Immature natural killer cell (primary cell): ENCODE data around the gene ATF6B. TPM values are rescaled to one million over a fixed set of nuclear protein-coding genes. Genes with fewer than 3 reads are reported as not detected.
"Not testable (repeated sequence)": the region's sequence is repeated elsewhere in the genome, so short reads cannot be mapped to it uniquely, and the experiment has no call there.

Experiments
- DNase-seq, 3 donors: peaks; one replicate each; pipeline ENCODE4 v3.0.0; 2022; ENCODE audit warnings: mixed read lengths in 1 of 3
- H3K27ac Mint-ChIP-seq, 6 donors: one replicate each; pipeline ENCODE4 v1.8.0; 2020; ENCODE audit warnings: mixed read lengths in 6 of 6, mild to moderate bottlenecking in 5 of 6, inconsistent platforms in 4 of 6, moderate library complexity in 3 of 6
- H3K27me3 Mint-ChIP-seq, 3 donors: one replicate each; pipeline ENCODE4 v1.8.0; 2020 to 2021; ENCODE audit warnings: low read depth in 3 of 3, mild to moderate bottlenecking in 3 of 3, mixed read lengths in 3 of 3, moderate library complexity in 3 of 3, inconsistent platforms in 1 of 3
- H3K36me3 Mint-ChIP-seq, 3 donors: one replicate each; pipeline ENCODE4 v1.8.0; 2020; ENCODE audit warnings: mixed read lengths in 3 of 3, inconsistent platforms in 2 of 3, mild to moderate bottlenecking in 2 of 3
- H3K4me1 Mint-ChIP-seq, 2 donors: one replicate each; pipeline ENCODE4 v1.8.0; 2020; ENCODE audit warnings: inconsistent platforms in 2 of 2, mild to moderate bottlenecking in 2 of 2, mixed read lengths in 2 of 2, moderate library complexity in 1 of 2
- H3K4me3 Mint-ChIP-seq, 5 donors: one replicate each; pipeline ENCODE4 v1.8.0; 2020; ENCODE audit warnings: mild to moderate bottlenecking in 5 of 5, mixed read lengths in 5 of 5, inconsistent platforms in 3 of 5, moderate library complexity in 3 of 5
- H3K9me3 Mint-ChIP-seq, 6 donors: one replicate each; pipeline ENCODE4 v1.8.0; 2020; ENCODE audit warnings: mild to moderate bottlenecking in 6 of 6, mixed read lengths in 6 of 6, inconsistent platforms in 4 of 6, moderate library complexity in 3 of 6
- polyA plus RNA-seq, 3 donors: library from polyadenylated mRNA; unstranded; fragments of 300-500 nt; fragmentation: Illumina TruSeq; gene quantifications; one replicate each; pipeline ENCODE4 v1.2.3, GENCODE V29; 2021

ATF6B gene
- polyA plus RNA-seq, 3 donors from 2014 or later: 19.1 to 39.6 (median 20.7) TPM

GRCh38 chr6:32069460-32069859 is 58.6 kb downstream of the ATF6B start:
- no peak overlapping the region for H3K27ac Mint-ChIP-seq
- no peaks in the 10 kb centered on the region for H3K9me3 Mint-ChIP-seq
- H3K36me3 Mint-ChIP-seq: no peaks in the 10 kb centered on the region
- no peak overlapping the region for H3K4me3 Mint-ChIP-seq
- no peak for DNase-seq
- no peaks in the 10 kb centered on the region for H3K4me1 Mint-ChIP-seq
- H3K27me3 Mint-ChIP-seq: peaks cover 0 to 10% (median 4%) of the 10 kb centered on the region in 3 donors

DNA sequence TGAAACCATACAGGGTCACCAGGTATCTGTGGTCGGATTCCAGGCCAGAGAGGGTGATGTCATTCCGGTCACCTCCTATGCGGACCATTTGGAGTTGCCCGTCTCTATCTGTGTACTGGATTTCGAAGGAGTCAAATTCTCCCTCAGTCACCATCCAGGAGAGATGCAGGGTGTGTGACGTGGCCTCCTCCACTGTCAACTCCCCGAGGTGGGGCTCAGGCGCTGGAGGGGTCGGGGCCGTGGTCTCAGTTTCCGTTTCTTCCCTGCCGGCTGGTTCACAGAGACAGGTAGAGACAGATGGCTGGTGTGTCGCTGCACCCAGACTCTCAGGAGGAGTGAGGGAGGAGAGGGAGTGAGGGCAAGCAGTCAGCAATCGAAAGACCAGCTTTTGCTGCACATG is 59.2 kb downstream of the ATF6B start:
- Mint-ChIP-seq H3K36me3 (no peaks in the 10 kb centered on the region), H3K27me3 (peaks cover 0 to 10% (median 4%) of the 10 kb centered on the region in 3 donors), H3K4me1 (no peaks in the 10 kb centered on the region), H3K4me3 (no peak overlapping the region), H3K9me3 (no peaks in the 10 kb centered on the region), H3K27ac (no peak overlapping the region)
- no peak for DNase-seq

- DNase-seq, H3K9me3 Mint-ChIP-seq, H3K4me1 Mint-ChIP-seq, H3K36me3 Mint-ChIP-seq, H3K4me3 Mint-ChIP-seq, H3K27ac Mint-ChIP-seq, H3K27me3 Mint-ChIP-seq: not testable (repeated sequence)
These were observed 59.7 kb downstream of the ATF6B start for GRCh38 chr6:32068315-32068714.

DNA sequence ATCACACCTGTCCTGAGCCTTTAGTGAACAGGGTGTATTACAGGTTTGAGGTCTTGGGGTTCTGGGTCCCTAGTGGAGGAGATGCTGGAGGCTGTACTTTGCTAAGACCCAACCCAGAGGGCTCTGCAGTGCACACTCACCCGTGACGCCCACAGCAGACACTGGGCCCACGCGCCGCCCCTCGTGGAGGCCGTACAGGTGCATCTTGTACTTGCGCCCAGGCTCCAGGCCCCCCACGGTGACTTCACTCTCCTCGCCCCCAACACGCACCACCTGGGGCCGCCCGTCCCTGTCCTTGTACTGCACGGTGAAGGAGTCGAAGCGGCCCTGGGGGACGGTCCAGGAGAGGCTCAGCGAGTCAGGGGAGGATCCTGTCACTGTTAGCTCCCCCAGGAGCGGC is 60.5 kb downstream of the ATF6B start:
- H3K4me3 Mint-ChIP-seq, DNase-seq, H3K27me3 Mint-ChIP-seq, H3K4me1 Mint-ChIP-seq, H3K36me3 Mint-ChIP-seq, H3K27ac Mint-ChIP-seq, H3K9me3 Mint-ChIP-seq: not testable (repeated sequence)

Other genes starting within 250 kb of the ATF6B start
- not detected for gene SLC44A4, start 249.2 kb downstream of the ATF6B start, polyA plus RNA-seq
- 10 to 100 TPM; 18.8 to 52.1 (median 21.5) TPM for gene EHMT2, start 230.5 kb downstream of the ATF6B start, polyA plus RNA-seq
- not detected for gene ZBTB12, start 226.2 kb downstream of the ATF6B start, polyA plus RNA-seq
- under 1 TPM in 1 of 3 donors, not detected in 2; 0.74 TPM for gene C2, start 200.5 kb downstream of the ATF6B start, polyA plus RNA-seq
- gene CFB, start 182.2 kb downstream of the ATF6B start, polyA plus RNA-seq: under 1 TPM in 1 of 3 donors, not detected in 2; 0.27 TPM
- 10 to 100 TPM; 73.3 to 84.6 (median 76.9) TPM for gene NELFE, start 169.3 kb downstream of the ATF6B start, polyA plus RNA-seq
- 10 to 100 TPM; 14.1 to 20.6 (median 19.3) TPM for gene SKIC2, start 169.1 kb downstream of the ATF6B start, polyA plus RNA-seq
- 10 to 100 TPM in 2 of 3 donors, 1 to 10 TPM in 1; 9.2 to 19.5 (median 17.2) TPM for gene DXO, start 156.1 kb downstream of the ATF6B start, polyA plus RNA-seq
- gene C4A, start 146.2 kb downstream of the ATF6B start, polyA plus RNA-seq: not detected
- gene C4B, start 113.5 kb downstream of the ATF6B start, polyA plus RNA-seq: under 1 TPM in 1 of 3 donors, not detected in 2; 0.67 TPM
- under 1 TPM in 1 of 3 donors, not detected in 2; 0.10 TPM for gene CYP21A2, start 89.8 kb downstream of the ATF6B start, polyA plus RNA-seq
- gene TNXB, start 18.9 kb downstream of the ATF6B start, polyA plus RNA-seq: not detected
- 1 to 10 TPM; 2.9 to 3.5 (median 3.2) TPM for gene FKBPL, start 2.0 kb upstream of the ATF6B start, polyA plus RNA-seq
- gene PRRT1, start 23.7 kb upstream of the ATF6B start, polyA plus RNA-seq: not detected
- gene PPT2, start 25.9 kb upstream of the ATF6B start, polyA plus RNA-seq: 10 to 100 TPM; 13.1 to 17.0 (median 16.0) TPM
- gene EGFL8, start 36.3 kb upstream of the ATF6B start, polyA plus RNA-seq: not detected
- gene AGPAT1, start 47.8 kb upstream of the ATF6B start, polyA plus RNA-seq: 10 to 100 TPM; 14.9 to 24.3 (median 17.2) TPM
- 100 to 1,000 TPM; 126 to 190 (median 165) TPM for gene RNF5, start 50.2 kb upstream of the ATF6B start, polyA plus RNA-seq
- gene AGER, start 56.0 kb upstream of the ATF6B start, polyA plus RNA-seq: under 1 TPM in 2 of 3 donors, not detected in 1; 0.25 to 0.57 TPM
- 1 to 10 TPM in 2 of 3 donors, under 1 TPM in 1; 0.31 to 2.4 (median 1.6) TPM for gene PBX2, start 62.0 kb upstream of the ATF6B start, polyA plus RNA-seq
- 100 to 1,000 TPM in 1 of 3 donors, 10 to 100 TPM in 2; 82.2 to 123 (median 84.5) TPM for gene GPSM3, start 64.4 kb upstream of the ATF6B start, polyA plus RNA-seq
- gene NOTCH4, start 95.8 kb upstream of the ATF6B start, polyA plus RNA-seq: 1 to 10 TPM in 2 of 3 donors, under 1 TPM in 1; 0.15 to 1.4 (median 1.2) TPM
- gene TSBP1, start 243.7 kb upstream of the ATF6B start, polyA plus RNA-seq: not detected